Measurements from ENCODE around the gene TLR3.
"Not testable (repeated sequence)": the region's sequence is repeated elsewhere in the genome, so short reads cannot be mapped to it uniquely, and the experiment has no call there.

The TLR3 gene

GRCh38 chr4:186068581-186069348 lies at the start of gene TLR3:
TSS of gene TLR3 (plus strand) at chr4:186069156. CDS start at chr4:186076620, 7,464 bp downstream.
- no peak for DNase-seq (ENCODE audit: low spot score)

GRCh38 chr4:186019269-186019668 lies 49.7 kb upstream of the TLR3 start:
- no peak for DNase-seq (ENCODE audit: low spot score)

GRCh38 chr4:186020106-186020792 lies 48.7 kb upstream of the TLR3 start:
- no peak for DNase-seq (ENCODE audit: low spot score)

GRCh38 chr4:186020793-186021407 lies 48.1 kb upstream of the TLR3 start:
- no peak for DNase-seq (ENCODE audit: low spot score)

- no peak for DNase-seq (ENCODE audit: low spot score)
These were observed 47.3 kb upstream of the TLR3 start for GRCh38 chr4:186021461-186022167.

- no peak for DNase-seq (ENCODE audit: low spot score)
These were observed 45.0 kb upstream of the TLR3 start for GRCh38 chr4:186023975-186024374.

GRCh38 chr4:186024637-186025407 lies 44.1 kb upstream of the TLR3 start:
- DNase-seq (ENCODE audit: low spot score), result no peak

GRCh38 chr4:186025408-186025690 lies 43.6 kb upstream of the TLR3 start:
- no peak for DNase-seq (ENCODE audit: low spot score)

- no peak for DNase-seq (ENCODE audit: low spot score)
These were observed 41.6 kb upstream of the TLR3 start for GRCh38 chr4:186027405-186027804.

GRCh38 chr4:186029571-186030398 lies 39.2 kb upstream of the TLR3 start:
- no peak for DNase-seq (ENCODE audit: low spot score)

- no peak for DNase-seq (ENCODE audit: low spot score)
These were observed 38.6 kb upstream of the TLR3 start for GRCh38 chr4:186030399-186030775.

GRCh38 chr4:186030795-186031194 lies 38.2 kb upstream of the TLR3 start:
- no peak for DNase-seq (ENCODE audit: low spot score)

- DNase-seq (ENCODE audit: low spot score), result no peak
These were observed 36.7 kb upstream of the TLR3 start for GRCh38 chr4:186032259-186032658.

- DNase-seq (ENCODE audit: low spot score), result no peak
These were observed 35.9 kb upstream of the TLR3 start for GRCh38 chr4:186033027-186033426.

- DNase-seq (ENCODE audit: low spot score), result not testable (repeated sequence)
These were observed 34.3 kb upstream of the TLR3 start for GRCh38 chr4:186034613-186035012.

- no peak for DNase-seq (ENCODE audit: low spot score)
These were observed 31.9 kb upstream of the TLR3 start for GRCh38 chr4:186036976-186037581.

GRCh38 chr4:186037692-186038658 lies 31.0 kb upstream of the TLR3 start:
- no peak for DNase-seq (ENCODE audit: low spot score)

GRCh38 chr4:186039697-186040096 lies 29.3 kb upstream of the TLR3 start:
- no peak for DNase-seq (ENCODE audit: low spot score)

- DNase-seq (ENCODE audit: low spot score), result no peak
These were observed 28.6 kb upstream of the TLR3 start for GRCh38 chr4:186040316-186040715.

Data from HuH-7.5 (cell line).